GM19328 (cell line): ENCODE results near the gene DCAF8.

Experiments used
- ATAC-seq: cut with Tn5 transposase; IDR thresholded peaks from one replicate; pipeline ENCODE4 v1.9.1; 2021; ENCODE audit warnings: mild to moderate bottlenecking, moderate library complexity; ENCODE audit not compliant: unreplicated experiment

The DCAF8 gene

DNA sequence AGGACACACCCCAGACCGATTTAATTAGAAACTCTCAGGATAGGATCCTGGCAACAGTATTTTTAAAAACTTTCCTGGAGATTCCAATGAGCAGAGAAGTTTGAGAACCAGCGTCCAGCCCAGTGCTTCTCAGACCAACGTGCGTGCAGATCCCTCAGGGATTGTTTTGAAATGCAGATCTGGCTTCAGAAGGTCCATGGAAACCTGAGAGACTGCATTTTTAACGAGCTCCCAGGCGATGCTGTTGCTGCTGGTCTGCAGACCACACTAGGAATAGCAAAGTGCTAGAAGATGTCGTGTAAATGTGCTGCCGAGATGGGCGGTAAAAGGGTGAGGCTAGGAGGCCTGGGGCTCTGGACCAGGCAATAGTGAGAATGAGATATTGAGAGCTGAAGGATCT lies 90.4 kb downstream of the DCAF8 start:
- no peak for ATAC-seq

DNA sequence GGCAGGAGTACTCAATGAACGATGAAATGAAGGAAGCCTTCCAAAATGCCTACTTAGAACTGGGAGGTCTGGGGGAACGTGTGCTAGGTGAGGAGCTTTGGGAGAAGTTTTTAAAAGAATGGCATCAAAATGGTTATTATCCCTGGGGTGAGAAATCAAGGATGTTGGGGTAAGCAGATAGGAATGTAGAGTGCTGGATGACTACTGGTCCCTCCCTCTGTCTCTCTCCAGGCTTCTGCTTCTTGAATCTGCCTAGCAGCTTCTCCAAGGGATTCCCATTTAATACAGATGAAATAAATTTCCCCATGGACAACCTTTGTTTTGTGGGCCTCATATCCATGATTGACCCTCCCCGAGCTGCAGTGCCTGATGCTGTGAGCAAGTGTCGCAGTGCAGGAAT lies 91.0 kb downstream of the DCAF8 start:
- no peak for ATAC-seq

DNA sequence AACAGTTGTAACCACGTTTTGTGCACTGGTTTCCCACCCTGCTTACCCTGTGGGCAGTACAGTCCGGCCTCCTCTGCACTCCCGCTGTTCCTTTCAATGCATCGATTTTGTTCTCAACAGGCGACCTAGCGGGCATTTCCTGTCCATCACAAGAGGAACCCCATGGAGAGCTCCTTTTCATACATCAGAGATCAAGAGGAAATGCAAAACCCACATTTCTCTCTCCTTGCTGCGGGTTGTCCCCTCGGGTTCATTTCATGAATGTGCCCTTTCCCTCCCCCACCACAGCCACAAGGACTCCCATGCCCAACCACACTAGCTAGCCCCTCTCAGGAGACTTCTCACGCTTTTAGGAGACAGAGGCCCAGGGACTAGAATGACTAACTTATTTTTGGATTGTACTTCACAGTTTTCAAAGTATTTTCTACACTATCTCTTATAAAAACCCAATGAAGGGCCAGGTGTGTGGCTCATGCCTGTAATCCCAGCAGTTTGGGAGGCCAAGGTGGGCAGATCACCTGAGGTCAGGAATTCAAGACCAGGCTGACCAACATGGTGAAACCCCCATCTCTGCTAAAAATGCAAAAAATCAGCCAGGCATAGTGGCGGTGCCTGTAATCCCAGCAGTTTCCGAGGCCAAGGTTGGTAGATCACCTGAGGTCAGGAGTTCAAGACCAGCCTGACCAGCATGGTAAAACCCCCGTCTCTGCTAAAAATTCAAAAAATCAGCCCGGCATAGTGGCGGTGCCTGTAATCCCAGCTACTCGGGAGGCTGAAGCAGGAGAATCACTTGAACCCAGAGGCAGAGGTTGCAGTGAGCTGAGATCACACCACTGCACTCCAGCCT lies 92.6 kb downstream of the DCAF8 start:
- no peak for ATAC-seq

DNA sequence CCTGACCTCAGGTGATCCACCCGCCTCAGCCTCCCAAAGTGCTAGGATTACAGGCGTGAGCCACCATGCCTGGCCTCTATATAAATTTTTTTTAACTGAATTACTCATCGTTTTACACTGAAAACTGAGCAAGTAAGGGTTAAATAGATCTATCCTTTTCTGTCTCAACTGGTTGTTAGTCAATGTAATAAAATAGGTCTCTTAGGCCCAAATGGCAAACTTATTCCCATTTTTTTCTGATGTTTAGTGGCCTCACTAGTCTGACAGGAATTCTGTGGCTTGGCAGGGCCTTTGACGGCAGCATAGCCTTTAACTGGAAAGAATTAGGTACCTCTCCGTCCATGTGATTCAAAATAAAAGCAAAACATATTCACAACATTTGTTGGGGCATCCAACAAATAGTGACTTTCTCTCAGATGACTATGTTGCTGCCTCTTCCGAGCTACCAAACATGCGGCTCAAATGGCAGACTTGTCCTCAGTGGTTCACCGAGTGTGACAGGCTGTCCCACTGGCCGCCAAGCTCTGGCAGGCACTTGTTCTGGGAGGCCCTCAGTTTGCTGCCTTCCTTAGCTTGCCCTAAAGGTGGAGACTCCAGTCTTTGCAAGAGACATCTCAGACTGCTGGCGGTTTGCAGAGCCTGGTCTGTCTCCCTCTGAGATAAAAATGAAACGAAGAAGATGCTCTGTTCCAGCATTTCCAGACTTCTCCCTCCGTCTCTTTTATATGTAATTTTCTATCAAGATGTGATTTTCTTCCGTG lies 93.6 kb downstream of the DCAF8 start:
- no peak for ATAC-seq

DNA sequence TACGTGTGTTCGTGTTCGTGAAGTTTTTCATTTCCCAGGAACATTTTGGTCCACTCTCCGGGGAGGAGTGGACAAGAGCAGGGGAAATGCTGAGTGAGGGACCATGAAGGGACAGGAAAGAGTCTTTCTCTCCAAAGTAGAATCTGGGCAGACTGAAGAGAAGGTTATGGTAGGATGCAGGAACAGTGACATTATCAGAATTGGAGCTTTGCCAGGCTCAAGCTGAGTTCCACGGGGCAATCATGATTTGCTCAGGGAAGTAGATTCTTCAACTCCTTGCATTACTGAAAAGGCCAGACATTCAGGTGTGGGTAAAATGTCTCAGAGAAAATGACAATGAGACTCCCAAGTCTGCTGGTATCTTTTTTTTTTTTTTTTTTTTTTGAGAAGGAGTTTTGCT lies 94.3 kb downstream of the DCAF8 start:
- no peak for ATAC-seq

DNA sequence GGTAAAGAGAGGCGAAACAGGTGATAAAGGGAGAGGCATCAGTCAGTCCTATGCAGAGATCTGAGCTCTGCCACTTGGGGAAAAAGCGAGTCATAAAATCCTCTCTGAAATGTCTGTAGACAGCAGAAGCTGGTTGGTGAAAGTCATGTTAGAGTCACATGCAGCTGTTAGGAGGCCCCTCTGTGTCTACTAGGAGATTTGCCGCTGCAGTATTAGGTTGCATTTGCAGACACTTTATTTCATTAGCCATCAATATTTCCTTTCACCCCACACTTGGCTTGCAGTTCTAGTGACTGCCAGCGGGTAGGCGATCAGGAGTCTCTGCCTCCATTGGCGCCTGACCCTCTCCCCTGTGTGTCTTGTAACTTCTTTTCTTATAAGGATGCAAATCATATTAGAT lies 94.8 kb downstream of the DCAF8 start:
- no peak for ATAC-seq

DNA sequence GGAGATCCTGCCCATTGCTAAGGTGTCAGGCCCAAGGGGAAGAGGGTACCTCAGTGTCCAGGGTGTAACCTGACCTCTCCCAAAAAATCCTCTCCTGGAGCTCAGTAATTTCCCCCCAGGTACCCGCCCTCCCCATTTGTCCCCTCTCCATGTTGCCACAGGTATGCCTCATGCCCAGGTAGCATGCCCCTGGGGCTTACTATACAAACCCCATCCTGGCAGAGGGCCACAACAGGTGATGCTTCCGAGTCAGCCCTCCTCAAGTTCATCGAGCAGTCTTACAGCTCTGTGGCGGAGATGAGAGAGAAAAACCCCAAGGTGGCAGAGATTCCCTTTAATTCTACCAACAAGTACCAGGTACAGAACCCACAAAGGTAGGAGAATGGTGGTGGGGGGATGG lies 95.3 kb downstream of the DCAF8 start:
- no peak for ATAC-seq

DNA sequence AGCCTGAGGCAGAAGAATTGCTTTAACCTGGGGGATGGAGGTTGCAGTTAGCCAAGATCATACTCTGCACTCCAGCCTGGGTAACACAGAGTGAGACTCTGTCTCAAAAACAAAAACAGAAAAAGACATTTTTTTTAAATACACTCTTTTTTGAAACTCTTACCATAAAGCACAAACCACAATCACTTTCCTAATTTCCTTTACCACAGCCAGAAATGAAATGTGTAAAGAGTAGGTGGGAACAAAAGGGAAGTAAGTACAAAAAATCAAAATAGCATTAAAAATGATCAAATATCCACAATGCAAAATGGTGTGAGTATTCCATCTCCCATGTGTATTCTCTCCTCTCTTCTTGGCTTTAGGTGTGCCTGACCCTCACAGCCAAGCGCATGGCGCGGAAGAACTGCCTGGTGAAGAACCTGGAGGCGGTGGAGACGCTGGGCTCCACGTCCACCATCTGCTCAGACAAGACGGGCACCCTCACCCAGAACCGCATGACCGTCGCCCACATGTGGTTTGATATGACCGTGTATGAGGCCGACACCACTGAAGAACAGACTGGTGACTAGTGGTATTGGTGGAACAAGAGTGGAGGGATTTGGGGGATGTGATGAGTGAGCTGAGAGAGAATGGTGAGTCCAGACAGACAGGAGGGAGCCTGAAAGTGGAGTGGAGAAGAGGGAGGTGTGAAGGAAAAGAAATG lies 96.0 kb downstream of the DCAF8 start:
- ATAC-seq, result no peak
